GM18868 (cell line): ENCODE data around the gene MSANTD3.
A peak's percentile ranks its signal among the peaks of the same experiment; 100 is the strongest.
"Not testable (repeated sequence)": the region's sequence is repeated elsewhere in the genome, so short reads cannot be mapped to it uniquely, and the experiment has no call there.

Source experiments
- ATAC-seq: cut with Tn5 transposase; IDR thresholded peaks from one replicate; pipeline ENCODE4 v1.9.1; 2021; ENCODE audit warnings: mild to moderate bottlenecking, moderate library complexity; ENCODE audit not compliant: unreplicated experiment

MSANTD3 gene, protein sequence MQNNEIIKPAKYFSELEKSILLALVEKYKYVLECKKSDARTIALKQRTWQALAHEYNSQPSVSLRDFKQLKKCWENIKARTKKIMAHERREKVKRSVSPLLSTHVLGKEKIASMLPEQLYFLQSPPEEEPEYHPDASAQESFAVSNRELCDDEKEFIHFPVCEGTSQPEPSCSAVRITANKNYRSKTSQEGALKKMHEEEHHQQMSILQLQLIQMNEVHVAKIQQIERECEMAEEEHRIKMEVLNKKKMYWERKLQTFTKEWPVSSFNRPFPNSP

DNA sequence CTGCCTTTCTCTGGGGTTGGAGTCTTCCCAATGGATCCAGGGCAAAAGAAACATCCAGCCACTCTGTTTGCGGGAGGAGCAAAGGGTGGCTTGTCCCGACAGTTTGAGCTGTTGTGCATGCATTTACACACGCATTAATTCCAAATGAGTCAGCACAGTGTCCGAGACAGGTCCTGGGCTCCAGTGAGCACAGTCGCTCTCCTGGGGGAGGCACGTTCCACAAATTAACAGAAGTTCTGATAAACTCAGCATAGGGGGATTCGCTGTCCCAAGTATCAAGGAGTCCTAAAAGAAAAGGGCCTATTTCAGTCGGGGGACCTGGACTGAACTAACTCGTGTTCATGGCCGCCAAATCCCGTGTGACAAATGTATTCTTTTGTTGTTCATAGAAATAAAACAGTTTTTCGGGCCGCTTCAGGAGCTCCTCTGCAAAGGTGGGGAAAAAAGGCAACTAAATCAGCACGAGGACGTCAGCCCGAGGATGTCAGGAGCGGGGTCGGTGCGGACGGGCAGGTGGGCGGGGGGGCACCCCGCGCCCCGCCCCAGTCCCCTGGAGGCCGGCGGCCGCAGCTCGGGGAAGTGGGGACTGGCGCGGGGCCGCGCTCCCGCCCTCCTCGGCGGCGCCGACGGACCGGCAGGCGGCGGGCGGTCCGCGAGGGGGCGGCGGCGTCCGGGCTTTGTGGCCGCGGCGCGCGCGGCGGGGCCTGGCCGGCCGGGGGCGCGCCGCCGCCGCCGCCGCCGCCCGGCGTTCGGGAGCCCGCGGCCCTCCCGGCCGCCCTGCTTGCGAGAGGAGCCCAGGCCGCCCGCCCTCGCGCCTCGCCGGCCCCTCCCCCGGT lies at the start of gene MSANTD3:
TSS of gene MSANTD3 (plus strand) at position 614 of the 836 bp plus-strand sequence. CDS start 14,796 bp downstream, outside the sequence.
- ATAC-seq: peak; percentile 84

DNA sequence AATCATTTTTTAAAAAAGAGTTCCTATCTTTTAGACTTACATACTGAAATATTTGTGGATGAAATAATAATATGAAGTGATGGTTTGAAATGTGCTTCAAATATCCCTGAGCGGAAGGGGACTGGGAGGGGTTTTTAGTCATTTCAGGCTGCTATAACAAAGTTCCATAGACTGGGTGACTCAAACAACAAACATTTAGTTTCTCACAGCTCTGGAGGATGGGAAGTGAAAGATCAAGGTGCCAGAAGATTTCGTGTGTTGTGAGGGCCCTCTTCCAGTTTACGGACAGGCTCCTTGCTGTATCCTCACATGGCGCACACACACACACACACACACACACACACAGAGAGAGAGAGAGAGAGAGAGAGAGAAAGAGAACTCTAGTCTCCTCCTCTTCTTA lies 47.1 kb upstream of the MSANTD3 start:
- no peak for ATAC-seq

DNA sequence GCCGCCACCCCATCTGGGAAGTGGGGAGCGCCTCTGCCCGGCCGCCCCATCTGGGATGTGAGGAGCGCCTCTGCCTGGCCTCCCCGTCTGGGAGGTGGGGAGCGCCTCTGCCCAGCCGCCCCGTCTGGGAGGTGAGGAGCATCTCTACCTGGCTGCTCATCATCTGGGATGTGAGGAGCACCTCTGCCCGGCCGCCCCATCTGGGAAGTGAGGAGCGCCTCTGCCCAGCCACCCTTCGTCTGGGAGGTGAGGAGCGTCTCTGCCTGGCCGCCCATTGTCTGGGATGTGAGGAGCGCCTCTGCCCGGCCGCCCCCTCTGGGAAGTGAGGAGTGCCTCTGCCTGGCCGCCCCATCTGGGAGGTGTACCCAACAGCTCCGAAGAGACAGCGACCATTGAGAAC lies 34.0 kb upstream of the MSANTD3 start:
- not testable (repeated sequence) for ATAC-seq

DNA sequence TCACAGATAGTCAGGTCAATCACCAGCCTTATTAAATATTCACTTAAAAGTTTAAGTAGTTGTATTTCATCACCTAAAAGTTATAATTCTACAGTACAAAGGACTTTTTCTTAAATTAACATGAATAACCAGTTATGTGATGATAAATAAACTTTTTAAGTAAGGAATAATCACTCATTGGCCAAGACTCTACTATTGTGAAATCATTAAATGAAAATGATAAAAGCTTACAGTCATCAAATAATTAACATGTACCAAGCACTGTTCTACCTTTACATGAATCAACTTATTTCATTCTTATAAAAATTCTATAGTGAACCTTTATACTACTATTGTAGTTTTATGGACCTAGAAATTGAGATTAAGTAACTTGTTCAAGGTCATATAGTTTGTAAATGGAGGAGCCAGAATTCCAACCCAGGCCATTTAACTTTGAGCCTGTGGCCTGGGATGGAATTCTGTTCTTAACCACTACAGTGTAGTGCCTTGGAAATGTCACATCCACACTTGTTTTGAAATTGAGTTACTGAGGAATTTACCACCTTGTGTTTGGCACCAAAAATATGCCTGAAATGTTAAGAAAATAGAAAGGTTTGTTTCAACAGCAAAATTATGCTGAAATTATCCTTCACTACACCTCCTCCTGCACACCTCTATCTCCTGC lies 32.8 kb upstream of the MSANTD3 start:
- ATAC-seq: no peak

DNA sequence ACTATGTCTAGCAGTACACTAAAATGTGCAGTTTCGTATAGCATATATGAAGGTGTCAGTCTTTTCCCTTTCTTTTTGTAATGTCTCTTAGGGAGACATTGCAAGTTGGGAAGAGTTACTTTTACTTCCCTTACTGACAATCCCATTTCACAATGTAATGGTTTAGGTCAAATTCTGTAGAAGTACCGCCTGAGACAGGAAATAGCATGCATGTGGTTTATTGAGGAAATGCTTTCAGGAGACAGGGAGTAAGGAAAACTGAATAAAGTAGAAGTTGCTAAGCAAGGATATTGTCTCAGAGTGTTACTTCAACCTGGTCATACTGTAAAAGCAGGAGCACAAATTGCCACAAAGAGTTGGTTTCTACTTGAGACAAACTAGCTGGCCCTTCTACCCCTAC lies 32.1 kb upstream of the MSANTD3 start:
- no peak for ATAC-seq

DNA sequence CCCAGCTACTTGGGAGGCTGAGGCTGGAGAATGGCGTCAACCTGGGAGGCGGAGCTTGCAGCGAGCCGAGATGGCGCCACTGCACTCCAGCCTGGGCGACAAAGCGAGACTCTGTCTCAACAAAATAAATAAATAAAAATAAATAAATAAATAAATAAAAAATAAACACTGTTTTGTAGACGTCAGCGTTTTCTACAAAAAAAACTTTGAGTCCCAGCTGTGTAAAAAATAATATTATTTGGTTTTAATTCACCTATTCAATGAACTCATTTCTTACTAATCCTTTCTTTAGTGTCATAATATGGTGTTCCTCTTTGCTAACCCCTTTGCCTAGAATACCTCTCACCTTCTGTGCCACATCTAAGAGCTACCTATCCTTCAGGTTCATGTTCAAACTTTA lies 30.2 kb upstream of the MSANTD3 start:
- no peak for ATAC-seq

DNA sequence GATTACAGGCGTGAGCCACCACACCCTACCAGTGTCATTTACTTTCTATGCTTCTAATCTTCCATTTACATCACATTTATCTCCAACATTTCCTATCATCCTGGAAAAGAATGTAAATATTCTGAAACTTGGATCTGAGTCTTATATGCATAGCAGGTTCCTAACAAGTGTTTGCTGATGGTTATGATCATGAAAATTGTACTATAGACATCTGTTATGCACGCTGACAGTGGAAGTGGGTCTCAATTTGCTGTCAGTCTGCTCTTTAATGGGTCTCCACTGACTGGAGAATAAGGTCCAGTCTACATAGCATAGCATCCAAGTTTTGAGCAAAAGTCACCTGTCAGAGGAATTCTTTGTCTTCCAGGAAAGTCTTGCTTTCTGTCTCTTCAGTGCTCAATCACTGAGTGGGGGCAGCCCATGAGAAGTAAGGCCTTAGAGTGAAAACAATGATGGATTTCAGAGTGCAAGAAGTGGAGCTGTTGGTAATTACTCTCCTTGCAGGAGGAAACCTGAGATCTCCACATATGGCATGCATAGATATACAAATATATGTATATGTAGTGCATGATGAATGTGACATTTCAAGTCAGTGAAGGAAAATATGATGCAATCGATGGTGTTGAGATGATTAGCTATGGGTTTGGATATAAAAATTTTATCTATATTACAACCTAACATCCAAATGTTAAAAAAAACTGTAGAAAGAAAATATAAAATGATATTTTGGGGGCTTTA lies 29.2 kb upstream of the MSANTD3 start:
- ATAC-seq: no peak

DNA sequence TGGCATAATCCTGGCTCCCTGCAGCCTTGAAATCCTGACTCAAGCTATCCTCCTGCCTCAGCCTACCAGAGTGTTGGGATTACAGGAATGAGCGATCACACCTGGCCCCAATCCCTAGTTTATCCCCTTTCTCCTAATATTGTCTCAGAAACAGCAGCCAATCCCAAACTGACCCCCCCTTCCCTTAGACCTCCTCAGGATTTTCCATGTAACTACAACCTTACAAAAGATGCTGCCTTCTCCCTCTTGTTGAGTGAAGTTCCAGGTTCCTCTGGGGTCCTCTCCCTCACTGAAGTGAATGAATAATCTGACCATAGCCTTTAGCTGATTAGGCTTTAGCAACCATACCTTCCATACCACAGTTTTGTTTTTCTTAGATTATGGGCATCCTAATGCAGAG lies 25.9 kb upstream of the MSANTD3 start:
- ATAC-seq: no peak

DNA sequence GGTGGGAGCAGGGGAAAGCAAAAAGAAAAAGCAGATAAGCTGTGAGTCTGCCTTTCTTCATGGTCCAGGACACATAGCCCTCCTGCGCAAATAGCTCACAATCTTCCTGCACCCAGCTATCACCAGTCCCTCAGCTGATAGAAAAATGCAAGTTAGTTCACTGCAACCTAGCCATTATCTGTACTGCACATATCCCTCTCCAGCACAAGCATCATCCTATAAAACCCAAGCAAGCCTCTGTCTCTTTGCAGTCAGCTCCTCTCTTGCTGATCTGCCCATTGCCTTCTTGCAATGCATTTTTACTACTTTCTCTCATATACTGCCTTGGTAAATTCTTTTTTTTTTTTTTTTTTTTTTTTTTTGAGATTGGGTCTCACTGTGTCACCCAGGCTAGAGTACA lies 20.0 kb upstream of the MSANTD3 start:
- ATAC-seq: no peak

DNA sequence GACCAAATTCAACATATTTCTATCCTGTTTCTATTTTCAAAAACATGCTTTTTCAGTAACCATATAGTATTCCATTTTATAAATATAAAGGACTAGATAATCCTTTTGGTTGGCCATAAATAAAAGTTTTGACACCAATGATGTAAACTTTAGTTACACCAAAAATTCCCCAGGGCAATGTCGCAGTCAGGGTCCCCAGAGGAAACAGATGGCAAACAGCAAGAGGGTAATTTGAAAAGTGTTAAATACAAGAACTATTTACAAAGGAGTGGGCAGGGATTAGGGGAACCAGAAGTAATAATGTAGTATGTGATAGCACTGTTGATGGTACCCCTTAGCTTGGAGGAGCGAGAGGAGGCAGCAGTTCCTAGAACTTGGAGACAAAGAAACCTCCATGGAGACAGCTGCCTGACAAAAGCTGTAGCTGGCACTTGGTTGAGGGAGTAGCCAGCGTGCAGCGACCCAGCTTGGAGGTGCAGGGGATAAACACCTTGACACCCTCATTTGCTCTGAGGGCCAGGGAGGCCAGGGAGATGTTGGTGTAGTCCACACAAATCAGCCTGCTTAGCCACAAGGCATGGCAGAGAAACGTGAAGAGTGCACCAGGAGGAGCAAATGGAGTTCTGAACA lies 18.3 kb upstream of the MSANTD3 start:
- no peak for ATAC-seq

DNA sequence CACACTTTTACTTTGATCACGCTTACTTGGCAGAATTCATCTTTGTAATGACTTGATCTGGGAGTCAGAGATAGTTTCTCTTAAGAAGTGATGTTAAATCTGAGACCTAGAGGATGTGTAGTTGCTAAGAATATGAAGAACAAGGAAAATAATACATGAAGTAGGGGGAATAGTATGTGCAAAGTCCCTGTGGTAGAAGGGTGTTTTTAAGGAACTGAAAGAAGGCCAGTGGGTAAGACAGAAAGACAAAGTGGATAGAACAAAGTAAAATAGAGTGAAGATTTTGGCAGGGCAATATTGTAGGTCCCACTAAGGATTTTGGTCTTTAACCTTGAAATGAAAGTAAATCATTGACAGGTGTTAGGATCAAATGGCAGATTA lies 17.8 kb upstream of the MSANTD3 start:
- no peak for ATAC-seq

DNA sequence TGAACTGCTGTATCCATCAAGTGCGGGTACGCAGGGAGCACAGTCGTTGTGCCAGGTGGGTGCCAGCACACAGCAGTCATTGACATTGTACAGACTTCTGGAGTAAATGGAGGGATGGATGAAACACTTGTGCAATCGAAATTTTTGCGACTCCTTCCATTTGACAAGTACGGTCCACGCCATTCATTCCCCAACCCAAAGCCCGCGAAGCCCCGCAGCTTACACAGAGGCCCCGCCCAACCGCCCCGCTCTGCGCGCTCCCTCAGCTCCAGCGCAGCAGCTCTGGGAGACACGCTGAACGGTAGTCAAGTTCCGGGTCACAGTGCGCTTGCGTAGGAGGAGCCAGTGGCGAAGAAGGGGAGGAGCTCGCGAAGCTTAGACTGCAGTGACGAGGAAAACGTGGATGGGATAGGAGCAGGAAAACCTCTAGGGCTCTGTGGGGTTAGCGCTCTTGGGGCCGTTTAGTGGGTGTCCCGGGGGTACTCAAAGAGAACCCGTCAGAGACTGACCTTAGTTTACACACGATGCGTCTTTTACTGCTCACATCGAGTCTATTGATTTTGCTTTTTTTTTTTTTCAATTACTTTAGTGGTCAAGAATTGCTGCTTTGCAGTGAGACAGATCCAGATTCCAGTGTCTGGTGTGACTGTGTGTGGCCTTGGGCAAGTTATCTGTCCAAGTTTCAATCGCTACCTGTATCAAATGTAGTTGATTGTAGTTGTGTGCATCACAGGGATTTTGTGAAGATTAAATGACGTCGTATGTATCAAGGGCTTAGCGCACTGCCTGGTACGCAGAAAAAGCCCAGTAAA lies 15.3 kb upstream of the MSANTD3 start:
- ATAC-seq: peak; percentile 100

DNA sequence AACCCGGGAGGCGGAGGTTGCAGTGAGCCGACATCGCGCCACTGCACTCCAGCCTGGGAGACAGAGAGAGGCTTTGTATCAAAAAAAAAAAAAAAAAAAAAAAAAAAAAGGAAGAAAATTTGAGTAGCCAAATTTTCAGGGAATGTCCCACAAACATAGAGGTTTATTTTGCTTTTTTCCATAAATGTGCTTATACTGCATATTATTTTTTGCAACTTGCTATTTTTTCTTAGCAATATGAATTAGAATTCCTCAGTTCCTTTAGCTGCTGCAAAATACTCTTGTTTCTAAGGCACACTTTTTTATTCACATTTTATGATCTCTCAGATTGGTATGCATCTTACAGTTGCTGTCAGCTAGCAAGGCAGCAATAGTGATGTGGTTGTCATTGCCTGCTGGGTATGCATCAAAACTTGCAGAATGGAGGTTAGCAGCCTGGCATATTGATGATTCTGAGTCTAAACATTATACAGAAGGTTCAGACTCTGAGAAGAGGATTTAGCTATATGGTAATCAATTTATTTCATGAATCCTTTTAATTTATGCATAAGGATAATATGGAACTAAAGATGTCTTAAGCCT lies 13.0 kb upstream of the MSANTD3 start:
- no peak for ATAC-seq

DNA sequence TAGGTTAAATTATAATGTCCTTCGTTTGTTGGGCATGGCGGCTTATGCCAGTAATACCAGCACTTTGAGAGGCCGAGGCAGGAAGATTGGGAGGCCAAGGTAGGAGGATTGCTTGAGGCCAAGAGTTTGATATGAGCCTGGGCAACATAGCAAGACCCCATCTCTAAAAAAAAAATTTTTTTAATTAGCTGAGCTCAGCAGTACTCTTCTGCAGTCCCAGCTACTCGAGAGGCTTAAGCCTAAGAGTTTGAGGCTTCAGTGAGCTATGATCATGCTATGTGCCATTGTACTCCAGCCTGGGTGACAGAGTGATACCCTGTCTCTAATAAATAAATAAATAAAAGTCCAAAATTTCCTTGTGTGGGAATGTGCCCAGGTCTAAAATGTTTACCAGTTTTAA lies 9.1 kb upstream of the MSANTD3 start:
- no peak for ATAC-seq

DNA sequence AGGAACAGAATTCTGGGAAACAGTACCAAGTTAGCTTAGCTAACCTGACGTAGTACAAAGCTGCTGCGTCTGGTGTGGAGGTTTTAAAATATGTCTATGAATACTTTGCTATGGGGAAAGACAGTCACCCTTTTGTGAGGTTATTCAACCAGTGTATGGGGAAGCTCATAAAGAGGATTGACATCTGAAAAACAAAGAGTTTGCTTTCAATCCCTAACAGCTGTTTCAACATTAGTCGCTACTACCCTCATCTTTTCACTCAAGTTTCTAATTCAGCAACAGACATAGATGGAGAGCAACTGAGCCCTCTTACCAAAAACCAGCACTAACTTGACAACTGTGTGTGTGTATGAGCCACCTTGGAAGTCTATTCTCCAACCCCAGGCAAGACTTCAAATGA lies 7.8 kb upstream of the MSANTD3 start:
- ATAC-seq: no peak

DNA sequence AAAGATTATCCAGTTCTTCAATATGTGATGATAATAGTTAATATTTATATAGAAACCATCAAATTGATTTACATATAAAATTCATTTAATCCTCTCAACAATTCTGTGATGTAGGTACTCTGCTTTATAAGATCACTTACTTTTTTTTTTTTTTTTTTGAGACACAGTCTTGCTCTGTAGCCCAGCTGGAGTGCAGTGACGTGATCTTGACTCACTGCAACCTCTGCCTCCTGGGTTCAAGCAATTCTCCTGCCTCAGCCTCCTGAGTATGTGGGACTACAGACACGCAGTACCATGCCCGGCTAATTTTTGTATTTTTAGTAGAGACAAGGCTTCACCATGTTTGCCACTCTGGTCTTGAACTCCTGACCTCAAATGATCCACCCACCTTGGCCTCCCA lies 5.8 kb upstream of the MSANTD3 start:
- not testable (repeated sequence) for ATAC-seq

DNA sequence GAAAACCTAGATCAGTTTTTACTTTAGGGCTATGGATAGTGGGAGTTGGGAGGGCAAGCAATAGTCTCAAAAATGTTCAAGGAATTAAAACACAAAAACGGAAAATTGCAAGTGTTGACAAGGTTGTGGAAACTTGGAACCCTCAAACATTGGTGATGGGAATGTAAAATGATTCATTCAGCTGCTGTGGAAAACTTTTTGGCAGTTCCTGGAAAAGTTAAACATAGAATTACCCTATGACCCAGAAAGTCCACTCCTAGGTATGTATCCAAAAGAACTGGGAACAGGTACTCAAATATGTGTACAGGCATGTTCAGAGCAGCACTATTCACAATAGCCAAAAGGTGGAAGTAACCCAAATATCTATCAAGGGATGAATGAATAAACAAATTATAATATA lies 1.2 kb upstream of the MSANTD3 start:
- ATAC-seq: no peak

DNA sequence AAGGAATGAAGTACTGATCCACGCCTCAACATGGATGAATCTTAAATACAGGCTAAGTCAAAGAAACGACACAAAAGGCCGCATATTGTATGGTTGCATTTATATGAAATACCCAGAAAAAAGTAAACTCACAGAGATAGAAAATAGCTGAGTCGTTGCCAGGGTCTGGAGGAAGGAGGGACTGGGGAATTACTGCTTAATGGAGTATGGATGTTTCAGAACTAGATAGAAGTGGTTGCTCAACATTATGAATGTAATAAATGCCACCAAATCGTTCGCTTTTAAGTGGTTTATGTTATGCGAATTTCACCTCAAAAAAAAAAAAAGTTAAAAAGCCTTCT lies 784 bp upstream of the MSANTD3 start:
- ATAC-seq: no peak

DNA sequence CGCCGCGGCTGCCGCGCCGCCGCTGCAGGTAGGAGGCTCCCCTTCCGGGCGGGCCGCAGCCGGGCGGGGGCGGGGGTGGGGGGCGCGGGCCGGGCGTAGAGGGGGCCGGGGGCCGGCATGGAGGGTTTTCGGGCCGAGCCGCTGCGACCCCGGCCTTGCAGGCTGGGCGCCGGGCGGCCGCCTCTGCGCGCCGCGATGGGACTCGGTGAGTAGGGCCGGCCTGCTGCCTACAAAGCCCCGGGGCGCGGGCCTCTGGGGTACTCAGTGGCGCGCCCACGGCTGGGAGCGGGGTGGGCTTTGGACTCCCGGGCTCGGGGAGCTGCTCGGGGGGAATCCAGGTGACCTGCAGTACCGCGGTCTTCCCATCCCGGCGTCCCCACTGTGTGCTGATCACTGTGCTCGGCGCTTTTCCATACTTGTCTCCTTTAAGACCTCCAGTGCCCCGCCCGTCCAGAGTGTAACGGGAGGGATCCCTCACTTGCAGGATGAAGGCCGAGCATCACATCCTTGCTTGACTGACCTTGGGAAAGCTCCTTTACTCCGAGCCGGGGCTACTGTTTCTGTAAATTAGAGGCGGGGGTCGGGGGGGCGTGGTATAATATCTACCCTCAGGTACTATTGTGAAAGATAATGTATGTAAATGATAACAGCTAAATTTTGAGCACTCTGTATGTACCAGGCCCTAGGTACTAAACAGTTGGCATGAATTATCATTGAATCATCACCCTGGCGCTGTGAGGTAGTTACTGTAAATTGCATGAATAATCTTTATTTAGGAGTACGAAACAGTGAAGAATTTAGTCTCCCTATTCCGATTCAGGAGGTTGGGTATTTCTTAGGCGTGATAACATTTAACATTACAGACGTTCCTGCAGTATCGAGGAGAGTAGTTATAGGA lies 672 bp downstream of the MSANTD3 start:
- ATAC-seq: peak; percentile 53
